ENCODE measurements around the gene GSTO2.

DNA sequence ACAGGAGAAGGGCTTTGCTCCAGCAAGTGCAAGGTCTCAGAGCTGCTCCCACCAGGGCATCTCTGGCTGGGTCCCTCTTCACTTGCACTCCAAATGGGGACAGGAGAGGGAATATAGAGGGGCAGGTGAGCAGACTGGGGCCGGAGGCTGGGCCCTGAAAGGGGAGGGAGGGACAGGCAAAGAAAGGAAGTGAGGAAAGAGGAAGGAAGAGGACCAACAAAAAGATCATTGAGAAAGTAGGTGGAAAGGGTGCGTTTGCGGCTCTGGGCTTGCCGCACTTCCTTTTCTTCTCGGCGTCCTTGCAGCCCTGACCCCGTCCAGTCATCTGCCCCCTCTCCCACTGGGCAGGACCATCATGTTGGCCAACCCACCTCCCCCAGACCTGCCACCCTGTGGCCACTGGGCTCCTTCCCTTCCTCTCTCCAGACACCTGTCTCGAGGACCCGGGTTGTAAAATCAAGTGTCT, 55.3 kb downstream of the GSTO2 start:
- TF ChIP-seq, protein P1, sequence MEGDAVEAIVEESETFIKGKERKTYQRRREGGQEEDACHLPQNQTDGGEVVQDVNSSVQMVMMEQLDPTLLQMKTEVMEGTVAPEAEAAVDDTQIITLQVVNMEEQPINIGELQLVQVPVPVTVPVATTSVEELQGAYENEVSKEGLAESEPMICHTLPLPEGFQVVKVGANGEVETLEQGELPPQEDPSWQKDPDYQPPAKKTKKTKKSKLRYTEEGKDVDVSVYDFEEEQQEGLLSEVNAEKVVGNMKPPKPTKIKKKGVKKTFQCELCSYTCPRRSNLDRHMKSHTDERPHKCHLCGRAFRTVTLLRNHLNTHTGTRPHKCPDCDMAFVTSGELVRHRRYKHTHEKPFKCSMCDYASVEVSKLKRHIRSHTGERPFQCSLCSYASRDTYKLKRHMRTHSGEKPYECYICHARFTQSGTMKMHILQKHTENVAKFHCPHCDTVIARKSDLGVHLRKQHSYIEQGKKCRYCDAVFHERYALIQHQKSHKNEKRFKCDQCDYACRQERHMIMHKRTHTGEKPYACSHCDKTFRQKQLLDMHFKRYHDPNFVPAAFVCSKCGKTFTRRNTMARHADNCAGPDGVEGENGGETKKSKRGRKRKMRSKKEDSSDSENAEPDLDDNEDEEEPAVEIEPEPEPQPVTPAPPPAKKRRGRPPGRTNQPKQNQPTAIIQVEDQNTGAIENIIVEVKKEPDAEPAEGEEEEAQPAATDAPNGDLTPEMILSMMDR (IDR thresholded peaks at IDR 0.05; ENCODE audit: low read length), result no peak
- no peak for TF ChIP-seq EZH2phosphoT487 (IDR thresholded peaks at IDR 0.05; ENCODE audit: low read length)
- TF ChIP-seq EZH2 (optimal IDR thresholded peaks at IDR 0.05; ENCODE audit: low read depth, low read length), result no peak

All from MM.1S (cell line).